CD4-positive, alpha-beta T cell treated with Interleukin-6 for 4 hours (primary cell): ENCODE measurements around the gene MCRS1.
"Not testable (repeated sequence)": the region's sequence is repeated elsewhere in the genome, so short reads cannot be mapped to it uniquely, and the experiment has no call there.

Experiments
- DNase-seq: peaks from one replicate; pipeline ENCODE4 v3.0.0-alpha.2; 2020; ENCODE audit warnings: mixed read lengths

Gene MCRS1, protein sequence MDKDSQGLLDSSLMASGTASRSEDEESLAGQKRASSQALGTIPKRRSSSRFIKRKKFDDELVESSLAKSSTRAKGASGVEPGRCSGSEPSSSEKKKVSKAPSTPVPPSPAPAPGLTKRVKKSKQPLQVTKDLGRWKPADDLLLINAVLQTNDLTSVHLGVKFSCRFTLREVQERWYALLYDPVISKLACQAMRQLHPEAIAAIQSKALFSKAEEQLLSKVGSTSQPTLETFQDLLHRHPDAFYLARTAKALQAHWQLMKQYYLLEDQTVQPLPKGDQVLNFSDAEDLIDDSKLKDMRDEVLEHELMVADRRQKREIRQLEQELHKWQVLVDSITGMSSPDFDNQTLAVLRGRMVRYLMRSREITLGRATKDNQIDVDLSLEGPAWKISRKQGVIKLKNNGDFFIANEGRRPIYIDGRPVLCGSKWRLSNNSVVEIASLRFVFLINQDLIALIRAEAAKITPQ

DNA sequence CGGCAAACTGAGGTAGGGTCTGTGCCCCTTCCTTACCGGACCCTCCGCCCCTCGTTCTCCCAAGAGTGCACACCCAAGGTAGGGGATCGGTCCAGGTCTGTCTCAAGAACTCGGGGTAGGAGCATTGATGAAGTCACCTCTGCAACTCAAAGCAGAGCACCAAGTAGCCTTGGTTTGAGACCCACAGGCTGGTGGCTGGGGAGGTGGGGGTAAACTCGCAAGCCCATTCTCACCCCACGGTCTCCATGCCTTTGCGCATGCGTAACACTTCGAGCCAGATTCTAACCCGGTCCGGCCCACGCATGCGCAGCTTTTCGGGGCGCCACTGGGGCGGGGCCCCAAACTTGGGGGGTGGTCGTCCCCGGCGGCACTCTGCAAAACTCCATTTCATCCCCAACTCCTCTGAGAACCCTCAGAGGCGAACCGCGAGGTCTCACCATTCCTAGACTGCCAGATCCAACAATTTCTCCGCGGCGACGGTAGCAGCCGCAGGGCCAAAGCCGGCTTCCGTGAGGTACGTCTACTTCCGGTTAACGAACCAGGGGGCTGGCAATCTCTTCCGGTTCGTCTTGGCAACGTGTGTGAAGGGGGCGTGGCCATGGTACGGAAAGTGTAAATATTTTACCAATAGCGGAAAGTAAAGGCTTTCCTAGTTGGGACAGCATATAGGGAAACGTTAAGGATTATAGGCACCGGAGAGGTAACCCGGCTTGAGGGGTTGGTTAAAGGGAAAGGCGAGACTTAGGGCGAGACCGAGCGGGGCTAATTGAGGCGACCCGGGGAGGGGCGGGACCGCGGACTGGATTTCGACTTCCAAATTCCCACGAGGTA is at the start of gene MCRS1:
MCRS1 (minus strand) TSS at position 532 of the 831 bp plus-strand sequence. CDS start 1,411 bp downstream, outside the sequence.
- DNase-seq: peak; percentile 93

DNA sequence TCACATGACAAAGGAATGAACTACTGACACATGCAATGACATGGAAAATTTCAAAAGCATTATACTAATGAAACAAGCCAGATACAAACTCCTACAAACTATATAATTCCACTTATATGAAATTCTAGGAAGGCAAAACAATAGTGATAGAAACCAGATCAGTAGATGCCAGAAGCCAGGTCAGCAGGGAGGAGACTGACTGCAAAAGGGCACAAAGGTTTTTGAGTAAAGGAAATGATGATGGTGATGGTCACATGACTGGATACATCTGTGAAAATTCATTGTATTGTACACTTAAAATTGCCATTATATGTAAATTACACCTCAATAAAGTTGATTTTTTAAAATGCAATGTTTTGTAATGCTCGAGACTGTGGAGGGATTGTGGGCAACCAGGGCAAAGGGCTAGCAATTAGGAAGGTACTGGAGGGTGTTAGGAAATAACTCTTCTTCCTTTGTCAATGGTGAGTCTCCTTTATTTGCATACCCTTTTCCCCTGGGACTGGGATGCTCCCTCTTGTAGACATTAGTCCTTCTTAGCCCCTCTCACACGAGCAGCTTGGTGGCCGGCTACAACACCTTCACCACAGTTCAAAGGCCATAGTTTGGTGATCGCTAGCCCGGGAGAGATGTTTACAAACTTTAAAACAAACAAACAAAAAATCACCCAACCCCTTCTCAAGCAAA is 48.7 kb upstream of the MCRS1 start:
- DNase-seq: no peak

DNA sequence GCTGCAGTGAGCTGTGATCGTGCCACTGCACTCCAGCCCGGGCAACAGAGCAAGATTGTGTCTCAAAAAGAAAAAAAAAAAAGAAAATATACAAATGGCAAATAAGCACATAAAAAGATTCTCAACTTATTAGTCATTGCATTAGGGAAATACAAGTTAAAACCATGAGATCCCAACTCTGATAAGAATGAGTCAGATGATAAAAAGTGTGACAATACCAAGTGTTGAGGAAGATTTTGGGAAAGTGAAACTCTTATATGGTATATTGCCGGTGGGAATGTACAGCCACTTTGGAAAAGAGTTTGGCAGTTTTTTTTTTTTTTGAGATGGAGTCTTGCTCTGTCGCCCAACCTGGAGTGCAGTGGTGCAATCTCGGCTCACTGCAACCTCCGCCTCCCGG is 47.8 kb upstream of the MCRS1 start:
- no peak for DNase-seq

DNA sequence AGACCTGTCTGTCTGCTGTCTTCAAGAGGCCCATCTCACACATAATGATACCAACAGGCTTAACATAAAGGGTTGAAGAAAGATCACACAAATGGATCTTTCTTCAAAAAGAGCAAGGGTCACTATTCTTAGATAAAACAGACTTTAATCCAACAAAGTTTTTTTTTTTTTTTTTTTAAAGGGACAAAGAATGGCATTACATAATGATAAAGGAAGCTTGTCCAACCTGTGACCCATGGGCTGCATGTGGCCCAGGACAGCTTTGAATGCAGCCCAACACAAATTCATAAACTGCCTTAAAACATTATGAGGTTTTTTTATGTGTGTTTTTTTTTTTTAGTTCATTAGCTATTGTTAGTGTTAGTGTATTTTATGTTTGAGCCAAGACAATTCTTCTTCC is 44.3 kb upstream of the MCRS1 start:
- DNase-seq: no peak

DNA sequence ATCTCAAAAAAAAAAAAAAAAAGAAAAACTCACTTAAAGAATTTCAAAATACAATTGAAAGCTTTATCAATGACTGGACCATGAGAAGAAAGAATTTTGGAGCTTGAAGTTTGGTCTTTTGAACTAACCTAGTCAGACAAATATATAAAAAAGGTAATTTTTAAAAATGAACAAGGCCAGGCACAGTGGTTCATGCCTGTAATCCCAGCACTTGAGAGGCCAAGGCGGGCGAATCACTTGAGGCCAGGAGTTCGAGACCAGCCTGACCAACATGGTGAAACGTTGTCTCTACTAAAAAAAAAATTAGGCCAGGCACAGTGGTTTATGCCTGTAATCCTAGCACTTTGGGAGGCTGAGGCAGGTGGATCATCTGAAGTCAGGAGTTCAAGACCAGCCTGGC is 42.8 kb upstream of the MCRS1 start:
- DNase-seq: not testable (repeated sequence)

DNA sequence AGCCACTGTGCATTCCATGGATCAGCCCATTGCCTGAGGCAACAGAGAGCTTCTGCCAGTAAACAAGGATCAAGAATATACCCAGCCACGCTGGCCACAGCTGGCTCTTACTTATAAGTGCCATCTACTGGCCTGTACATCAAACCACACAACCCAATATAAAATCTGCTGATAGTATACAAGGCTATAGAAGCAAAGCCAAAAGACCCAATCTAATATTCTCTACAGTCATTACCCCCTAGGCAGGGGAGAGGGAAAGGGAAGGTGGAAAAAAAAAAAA is 41.9 kb upstream of the MCRS1 start:
- no peak for DNase-seq

DNA sequence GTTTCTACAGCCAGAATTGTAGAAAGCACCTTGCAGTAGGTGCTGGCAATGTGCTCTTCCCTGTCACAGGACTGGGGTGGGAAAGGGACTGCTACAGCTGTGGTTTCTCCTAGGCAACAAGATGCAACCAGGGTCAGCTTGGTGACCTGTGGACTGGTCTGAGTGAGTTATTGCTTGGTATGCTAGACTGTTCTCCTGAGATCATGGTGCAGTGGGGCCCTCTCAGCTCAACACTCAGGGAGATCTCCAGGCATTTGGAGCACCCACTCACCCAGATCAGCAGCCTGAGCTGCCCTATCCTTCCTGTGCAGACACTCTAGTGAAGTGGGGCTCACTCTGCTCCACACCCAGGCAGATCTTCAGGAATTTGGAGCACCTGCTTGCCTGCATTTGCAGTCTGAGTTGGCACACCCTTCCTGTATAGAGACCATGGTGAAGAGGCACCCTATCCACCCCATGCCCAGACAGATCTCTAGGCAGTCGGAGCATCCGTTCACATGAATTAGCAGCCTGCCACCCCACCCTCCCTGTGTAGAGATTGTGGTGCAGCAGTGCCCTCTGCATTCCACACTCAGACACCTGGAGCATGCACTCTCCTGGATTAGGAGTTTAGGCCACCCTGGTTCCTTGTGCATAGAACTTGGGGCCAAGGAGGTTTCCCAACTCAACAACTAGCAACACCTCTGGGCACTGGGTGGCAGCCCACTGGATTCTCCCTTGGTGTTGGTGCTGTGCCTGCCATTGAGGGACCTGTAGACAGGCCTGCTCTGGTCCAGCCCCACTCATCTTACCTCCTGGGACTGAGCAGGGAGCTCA is 41.3 kb upstream of the MCRS1 start:
- no peak for DNase-seq

DNA sequence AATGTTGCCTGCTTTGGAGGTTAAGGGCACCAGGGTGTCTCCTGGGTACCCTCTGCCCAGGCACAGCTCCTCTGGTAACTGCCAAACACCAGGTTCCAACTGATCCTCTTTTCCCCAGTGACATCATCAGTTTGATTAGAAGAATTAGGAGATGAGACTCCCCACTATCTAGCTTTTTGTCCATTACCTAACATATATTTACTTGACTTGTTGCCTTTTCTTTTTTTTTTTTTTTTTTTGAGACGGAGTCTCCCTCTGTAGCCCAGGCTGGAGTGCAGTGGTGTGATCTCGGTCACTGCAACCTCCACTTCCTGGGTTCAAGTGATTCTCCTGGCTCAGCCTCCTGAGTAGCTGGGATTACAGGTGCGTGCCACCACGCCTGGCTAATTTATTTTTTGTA is 37.6 kb upstream of the MCRS1 start, which contains the start of gene FAM186B:
FAM186B (minus strand) TSS at position 101 of the 400 bp plus-strand sequence. CDS start 162 bp downstream, outside the sequence.
- DNase-seq: not testable (repeated sequence)

DNA sequence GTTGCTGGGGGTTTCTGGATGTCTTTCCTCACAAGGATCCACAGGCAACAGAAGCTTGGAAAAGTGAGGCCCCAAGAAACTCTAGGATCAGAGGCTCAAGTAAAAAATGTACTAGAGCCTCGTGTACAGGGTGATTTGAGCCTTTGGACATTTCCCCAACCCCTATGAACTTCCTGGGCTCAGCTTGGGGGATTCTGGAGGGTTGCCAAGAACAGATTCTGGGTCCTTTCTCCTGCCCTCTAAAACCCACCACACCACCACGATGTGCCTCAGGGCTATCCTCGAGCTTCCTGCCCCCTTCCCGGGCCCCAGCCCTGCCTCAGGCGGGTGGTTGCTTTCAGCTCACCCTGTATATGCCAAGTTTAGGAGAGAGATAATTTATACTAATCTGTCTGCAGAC is 36.9 kb upstream of the MCRS1 start:
- no peak for DNase-seq

DNA sequence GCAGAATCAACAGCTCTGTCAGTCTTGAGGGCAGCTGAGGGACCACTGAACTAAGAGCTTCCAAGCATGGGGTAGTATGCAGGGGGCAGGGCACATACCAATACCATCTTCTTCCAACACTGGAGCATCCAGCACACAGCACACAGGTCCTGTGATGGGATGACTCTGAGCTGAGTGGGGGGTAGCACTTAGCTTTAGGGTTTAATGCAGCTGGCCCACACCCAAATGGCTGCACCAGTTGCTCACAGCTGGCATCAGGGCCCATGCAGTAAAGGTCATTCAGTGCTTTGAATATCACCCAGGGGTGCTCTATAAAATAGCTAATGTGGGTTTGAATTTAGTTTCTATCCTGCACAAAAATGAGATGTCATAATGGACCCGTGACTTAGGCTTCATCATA is 35.8 kb upstream of the MCRS1 start:
- no peak for DNase-seq

DNA sequence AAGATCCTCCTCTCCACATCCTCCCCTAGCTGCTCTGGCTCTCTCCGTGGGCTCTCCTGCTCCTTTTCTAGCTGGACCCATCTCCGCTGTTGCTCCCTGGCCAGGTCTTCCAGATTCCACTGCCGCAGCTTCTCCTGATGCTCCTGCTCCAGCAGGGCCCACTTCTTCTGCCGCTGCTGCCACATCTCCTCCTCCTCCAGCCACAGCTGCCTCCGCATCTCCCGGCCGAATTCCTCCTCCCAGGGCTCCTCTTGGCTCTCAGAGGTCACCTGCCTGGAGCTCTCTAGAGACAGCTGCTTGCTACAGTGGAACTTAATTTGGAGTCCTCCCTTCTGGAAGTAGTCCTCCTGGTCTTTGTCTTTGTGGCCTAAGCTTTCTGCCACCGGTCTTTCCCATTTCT is 32.0 kb upstream of the MCRS1 start:
- DNase-seq: no peak

DNA sequence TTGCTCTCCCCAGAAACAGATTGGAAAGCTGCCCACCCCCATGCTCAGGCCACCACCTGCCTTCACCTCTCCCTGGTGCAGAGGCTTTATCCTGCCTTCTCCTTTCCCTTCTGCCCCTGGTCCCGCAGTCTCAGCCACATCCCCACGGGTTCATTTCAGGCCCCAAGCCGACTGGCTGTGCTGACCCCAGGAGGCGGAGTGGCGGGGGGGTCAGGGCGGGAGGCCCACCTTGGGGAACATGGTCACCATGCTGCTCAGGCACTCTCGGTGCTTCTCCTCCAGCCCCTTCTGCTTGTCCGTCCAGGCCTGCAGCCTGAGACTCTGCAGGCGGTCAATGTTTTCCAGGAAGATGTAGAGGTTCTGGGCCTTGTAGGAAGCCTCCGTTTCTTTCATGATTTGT is 30.6 kb upstream of the MCRS1 start:
- DNase-seq: no peak

DNA sequence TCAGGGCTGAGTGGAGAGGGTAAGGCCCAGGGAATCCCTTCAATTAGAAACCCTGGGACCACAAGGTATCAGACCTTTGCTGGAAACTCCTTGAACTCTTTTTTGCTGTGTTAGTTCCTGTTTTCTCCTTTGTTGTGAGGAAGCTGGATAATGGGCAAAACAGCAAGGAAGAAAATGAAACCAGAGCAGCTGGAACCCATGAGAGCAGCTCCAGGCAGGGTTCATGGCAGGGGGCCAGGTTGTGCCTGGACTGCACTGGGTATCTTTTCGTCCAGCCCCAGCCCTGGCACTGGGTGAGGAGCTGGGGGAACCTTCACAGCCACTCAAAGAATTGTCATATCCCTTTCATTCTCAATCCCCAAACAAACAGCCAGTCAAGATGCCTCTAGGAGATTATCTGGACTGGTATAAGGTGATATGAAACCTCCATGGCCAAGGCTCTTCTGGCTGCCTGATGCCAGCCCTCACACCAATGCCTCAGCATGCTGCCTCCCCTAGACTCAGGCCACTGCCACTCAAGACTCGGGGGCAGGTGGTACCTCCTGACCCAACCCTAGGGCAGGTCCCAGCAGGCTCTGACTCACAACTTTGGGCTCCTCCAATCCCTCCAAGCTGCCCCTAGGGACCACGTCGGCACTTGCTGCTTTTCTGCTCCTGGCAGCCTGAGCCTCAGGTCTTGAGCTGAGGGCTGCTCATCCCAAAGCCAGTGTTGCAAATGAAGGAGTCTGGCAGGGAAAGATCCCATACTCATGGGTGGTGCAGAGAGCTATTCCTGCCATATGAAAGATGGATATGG is 21.0 kb upstream of the MCRS1 start:
- DNase-seq: no peak

DNA sequence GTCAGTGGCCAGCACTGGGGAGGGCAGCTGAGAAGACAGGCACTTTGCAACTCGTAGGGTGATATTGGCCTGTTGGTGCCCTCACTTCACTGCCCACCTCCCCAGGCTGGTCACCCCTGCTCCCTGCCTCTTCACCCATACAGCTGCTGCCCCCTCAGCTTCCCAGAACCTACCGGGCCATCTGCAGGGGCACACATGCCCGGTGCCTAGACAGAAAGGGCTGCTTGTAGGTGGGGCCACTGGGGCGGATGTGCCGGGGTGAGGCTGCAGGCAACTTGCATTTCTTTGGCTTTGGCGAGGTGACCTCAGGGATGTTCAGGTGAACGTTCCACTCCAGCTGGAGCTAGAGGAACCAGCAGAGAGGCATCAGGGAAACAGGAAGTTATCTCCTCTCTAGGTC is 20.3 kb upstream of the MCRS1 start:
- DNase-seq: no peak

DNA sequence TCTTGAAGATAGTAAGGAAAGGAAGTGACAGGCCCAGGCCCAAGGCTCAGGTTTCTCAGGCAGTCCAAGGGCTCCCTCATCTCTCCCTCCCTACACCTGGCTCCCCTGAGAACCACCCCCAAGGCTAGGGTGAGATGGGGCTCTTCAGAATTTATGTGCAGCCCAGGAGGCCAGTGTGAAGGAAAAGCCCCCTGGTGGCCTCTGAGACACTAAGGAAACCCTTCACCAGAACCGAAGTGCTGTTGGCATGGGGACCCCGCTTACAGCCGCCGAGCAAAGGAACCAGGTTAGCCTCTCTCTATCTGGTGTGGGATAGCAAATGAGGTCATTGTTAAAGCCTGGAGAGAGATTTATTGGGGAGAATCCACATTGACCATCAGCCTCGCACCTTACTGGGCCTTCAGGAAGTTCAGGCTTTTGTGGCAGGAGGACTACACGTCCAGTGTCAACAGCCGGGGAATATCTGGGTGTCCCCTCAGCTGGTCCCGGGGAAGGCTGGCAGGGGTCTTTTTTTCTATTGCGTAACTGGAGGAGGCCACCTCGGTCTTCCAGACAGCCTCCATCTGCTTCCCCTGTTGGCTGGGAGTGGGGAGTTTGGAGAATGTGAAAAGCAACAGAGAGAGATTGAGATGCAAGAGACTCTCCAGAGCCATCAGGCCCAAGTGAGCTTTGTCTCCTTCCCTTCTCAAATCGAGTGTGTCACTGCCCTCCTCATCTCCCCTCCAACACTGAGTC is 19.4 kb upstream of the MCRS1 start:
- no peak for DNase-seq

DNA sequence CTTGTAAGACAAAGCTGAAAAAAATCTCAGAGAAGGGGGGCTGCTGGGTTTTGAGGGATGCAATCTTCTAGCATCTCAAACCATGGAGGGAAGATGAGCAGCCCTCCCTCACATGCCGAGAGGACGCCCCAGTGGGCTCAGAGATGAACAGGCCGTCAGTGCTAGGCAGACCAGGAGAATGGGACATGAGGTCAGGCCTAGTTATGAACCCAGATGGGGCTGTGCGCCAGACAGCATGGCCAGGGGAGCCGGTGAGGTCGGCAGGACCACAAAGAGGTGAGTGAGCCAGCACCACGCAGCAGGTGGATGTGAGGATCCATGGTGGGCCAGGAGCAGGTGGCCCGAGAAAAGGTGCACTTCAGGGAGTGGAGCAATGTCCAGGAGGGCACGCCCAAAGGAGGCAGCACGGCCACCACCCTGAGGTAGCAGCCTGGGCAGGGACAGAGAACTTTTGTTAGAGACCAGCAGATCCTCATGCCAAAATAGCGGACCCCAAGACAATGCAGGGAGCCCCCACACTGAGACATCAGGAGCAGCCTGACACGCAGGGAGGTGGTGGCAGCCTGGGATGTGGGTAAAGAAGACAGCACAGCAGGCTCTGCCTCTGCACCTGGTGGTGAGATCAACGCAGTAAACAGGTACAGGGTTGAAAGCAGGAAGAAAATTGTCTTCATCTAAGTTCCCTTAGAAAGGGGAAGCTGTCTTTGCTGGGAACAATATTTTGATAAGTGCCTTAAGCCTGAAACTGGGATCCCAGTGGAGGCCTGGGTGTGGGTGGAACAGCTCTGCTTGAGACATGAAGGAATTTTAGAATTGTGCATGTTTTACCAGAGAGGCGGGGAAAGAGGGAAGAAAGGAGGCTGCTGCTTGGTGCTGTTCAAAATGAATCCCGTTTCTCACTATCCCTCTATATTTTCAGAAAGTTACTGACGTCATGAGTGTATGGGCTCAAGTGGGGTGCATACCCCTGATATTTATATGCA is 17.8 kb upstream of the MCRS1 start:
- DNase-seq: no peak

DNA sequence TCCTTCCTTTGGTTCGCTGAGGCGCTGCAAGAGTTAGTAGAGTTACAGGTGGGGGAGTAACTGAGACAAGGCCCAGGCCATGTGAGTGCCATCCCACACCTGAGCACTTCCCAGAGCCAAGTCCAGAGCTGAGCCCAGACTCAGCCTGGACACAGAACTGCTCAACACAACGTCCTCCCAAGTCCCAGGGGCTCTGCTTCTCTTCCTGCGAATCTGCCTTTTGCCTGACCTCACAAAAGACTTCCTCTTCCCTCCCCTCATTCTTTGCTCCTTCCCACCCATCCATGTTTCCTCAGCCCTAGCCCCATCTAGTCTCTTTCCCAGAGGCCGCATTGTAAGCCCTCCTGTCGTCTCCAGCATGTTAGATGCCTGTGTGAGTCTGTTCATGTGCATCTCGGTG is 16.6 kb upstream of the MCRS1 start:
- no peak for DNase-seq

DNA sequence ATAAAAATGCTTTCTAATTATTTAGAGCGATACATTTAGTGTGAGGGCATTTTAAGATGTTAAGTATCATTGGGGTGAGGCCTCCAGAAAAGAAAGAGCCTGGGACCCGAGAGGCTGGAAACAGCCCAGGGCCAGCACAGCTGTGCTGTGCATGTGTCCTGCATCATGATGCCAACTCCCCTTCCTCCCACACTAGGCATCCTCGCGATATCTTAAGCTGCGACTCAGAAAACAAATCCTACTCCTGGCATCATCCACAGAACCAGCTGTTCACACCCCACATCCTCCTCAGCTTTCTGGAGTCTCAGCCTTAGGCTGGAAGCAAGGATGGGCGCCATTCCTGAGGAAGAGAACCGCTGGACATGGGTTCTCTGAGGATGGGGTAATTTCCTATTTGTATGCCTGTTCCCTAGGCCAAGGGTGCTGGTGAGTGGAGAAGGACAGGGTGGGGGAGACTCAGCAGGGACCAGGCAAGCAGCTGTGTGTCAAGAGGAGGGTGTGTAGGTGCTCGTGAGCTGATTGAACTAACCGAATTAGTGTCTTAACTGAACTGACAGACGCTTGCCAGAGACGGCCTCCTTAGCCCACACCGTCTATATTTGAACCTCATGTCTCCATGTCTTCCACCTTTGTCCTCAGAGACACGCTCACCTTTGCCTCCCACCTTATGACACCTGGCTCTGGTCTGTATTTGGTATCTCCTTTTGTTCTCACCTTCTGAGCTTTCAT is 15.6 kb upstream of the MCRS1 start:
- DNase-seq: no peak

DNA sequence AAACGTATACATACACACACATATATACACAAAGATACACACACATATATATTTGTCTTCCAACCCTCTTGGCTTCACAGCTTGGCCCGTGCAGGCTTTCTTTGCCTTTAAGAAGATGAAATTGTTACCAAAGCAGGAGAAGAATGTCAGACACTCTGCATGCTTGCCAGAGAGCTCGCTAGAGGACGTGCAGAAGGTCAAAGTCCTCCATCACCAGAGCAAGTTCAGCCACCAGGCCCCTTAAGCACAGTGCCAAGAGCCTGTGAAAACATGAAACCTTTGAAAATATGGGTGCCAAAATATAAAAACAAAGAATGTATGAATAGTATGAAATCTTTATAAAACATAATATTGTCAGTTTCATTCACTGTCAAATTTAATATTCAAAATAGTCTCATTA is 14.9 kb upstream of the MCRS1 start:
- no peak for DNase-seq
